SK-N-SH (cell line): ENCODE results near the gene TMPRSS11D. TPM values are rescaled to one million over a fixed set of nuclear protein-coding genes. Genes with fewer than 3 reads are reported as not detected.

Experiments used
- CTCF ChIA-PET: fragments of 300-600, 350-600 bp; formaldehyde crosslinking; extraction: SDS; loops from one replicate; lab custom pipeline; 2021; lab: Yijun Ruan, JAX
- POLR2A ChIA-PET: fragments of 350-600 bp; sonication (Branson Sonifier 250); formaldehyde crosslinking; extraction: SDS; loops from one replicate; lab custom pipeline; 2020; ENCODE audit warnings: antibody characterized with exemption, inconsistent platforms; lab: Yijun Ruan, JAX
- DNase-seq: peaks from one replicate; pipeline ENCODE4 v3.0.0; 2012
- H2AFZ ChIP-seq: fragments of 200-600 bp; sonication (generic); 2 replicates; pipeline ENCODE4 v1.8.1; 2016; ENCODE audit warnings: antibody characterized with exemption, mild to moderate bottlenecking, low read depth
- H3F3A ChIP-seq: fragments of 200-600 bp; sonication (generic); replicated peaks from 2 replicates; pipeline ENCODE3; 2016; ENCODE audit warnings: antibody characterized with exemption, mild to moderate bottlenecking; ENCODE audit not compliant: insufficient read depth
- H3K27ac ChIP-seq, 2 experiments: fragments of 200-500 bp in 1 of 2; fragments of 200-600 bp in 1 of 2; sonication (Bioruptor generic) in 1 of 2; sonication (generic), shearing (Covaris generic) in 1 of 2; 2 replicates each; pipeline versions ENCODE4 v1.5.1 to v1.6.1; 2014 to 2016; ENCODE audit warnings: low read depth in 2 of 2, inconsistent platforms in 1 of 2, low read length in 1 of 2, mild to moderate bottlenecking in 1 of 2, mixed read lengths in 1 of 2
- H3K27me3 ChIP-seq: fragments of 200-600 bp; sonication (generic), shearing (Covaris generic); 2 replicates; pipeline ENCODE4 v1.6.1; 2016; ENCODE audit warnings: mixed run types; ENCODE audit not compliant: insufficient read depth
- H3K36me3 ChIP-seq, 2 experiments: fragments of 200-500 bp in 1 of 2; fragments of 200-600 bp in 1 of 2; sonication (Bioruptor generic) in 1 of 2; sonication (generic) in 1 of 2; replicated peaks in 1 of 2; 2 replicates each; pipeline versions ENCODE3 to v1.5.1; 2014 to 2016; ENCODE audit warnings: low read length in 1 of 2, mild to moderate bottlenecking in 1 of 2; ENCODE audit not compliant: insufficient read depth in 2 of 2, control insufficient read depth in 1 of 2
- H3K4me1 ChIP-seq, 2 experiments: fragments of 200-500 bp in 1 of 2; fragments of 200-600 bp in 1 of 2; sonication (Bioruptor generic) in 1 of 2; sonication (generic), shearing (Covaris generic) in 1 of 2; 2 replicates each; pipeline versions ENCODE4 v1.5.1 to v1.6.1; 2014 to 2016; ENCODE audit warnings: low read depth in 1 of 2, low read length in 1 of 2, mixed run types in 1 of 2; ENCODE audit not compliant: insufficient read depth in 2 of 2, control insufficient read depth in 1 of 2
- H3K4me2 ChIP-seq: fragments of 200-600 bp; sonication (generic), shearing (Covaris generic); 2 replicates; pipeline ENCODE4 v1.6.1; 2017; ENCODE audit warnings: mixed run types
- H3K4me3 ChIP-seq, 2 experiments: fragments of 200-500 bp in 1 of 2; fragments of 200-600 bp in 1 of 2; sonication (Bioruptor generic) in 1 of 2; sonication (generic), shearing (Covaris generic) in 1 of 2; 2 replicates each; pipeline versions ENCODE4 v1.5.1 to v1.8.1; 2014 to 2016; ENCODE audit warnings: low read depth in 2 of 2, inconsistent platforms in 1 of 2, low read length in 1 of 2, mild to moderate bottlenecking in 1 of 2, mixed read lengths in 1 of 2, moderate library complexity in 1 of 2
- H3K79me2 ChIP-seq: fragments of 200-600 bp; sonication (generic); 2 replicates; pipeline ENCODE4 v1.8.1; 2017; ENCODE audit warnings: mild to moderate bottlenecking; ENCODE audit not compliant: insufficient read depth
- H3K9ac ChIP-seq: fragments of 200-600 bp; sonication (generic); 2 replicates; pipeline ENCODE4 v1.6.1; 2017; ENCODE audit warnings: mixed run types
- H3K9me2 ChIP-seq: fragments of 200-600 bp; sonication (generic); 2 replicates; pipeline ENCODE4 v1.6.1; 2017; ENCODE audit warnings: mixed run types
- H3K9me3 ChIP-seq: fragments of 200-600 bp; sonication (generic); 2 replicates; pipeline ENCODE4 v1.6.1; 2017; ENCODE audit warnings: mixed run types, mild to moderate bottlenecking, moderate library complexity
- H4K20me1 ChIP-seq: fragments of 200-600 bp; sonication (generic); 2 replicates; pipeline ENCODE4 v1.6.1; 2017; ENCODE audit warnings: mild to moderate bottlenecking, mixed run types; ENCODE audit not compliant: insufficient read depth
- EP300 ChIP-seq, 2 experiments: IDR thresholded peaks; 2 replicates each; pipeline versions ENCODE4 v1.4.0 to v1.6.1; 2012; ENCODE audit warnings: borderline replicate concordance in 1 of 2, low read depth in 1 of 2, low read length in 1 of 2
- EZH2phosphoT487 ChIP-seq: fragments of 200-600 bp; sonication (generic); IDR thresholded peaks from 2 replicates; pipeline ENCODE4 v1.6.1; 2017; ENCODE audit warnings: low read depth, mixed run types, mild to moderate bottlenecking, antibody characterized with exemption, moderate library complexity, borderline replicate concordance
- FOXJ3 ChIP-seq: sonication (generic); formaldehyde crosslinking; IDR thresholded peaks from 2 replicates; pipeline ENCODE4 v1.5.1; 2020; ENCODE audit warnings: mild to moderate bottlenecking, missing genetic modification reagents
- MXI1 ChIP-seq: IDR thresholded peaks from 2 replicates; pipeline ENCODE4 v1.6.1; 2012; ENCODE audit warnings: mild to moderate bottlenecking, low read depth, low read length, improper control_type of control experiment
- RAD21 ChIP-seq: IDR thresholded peaks from 2 replicates; pipeline ENCODE4 v1.6.1; 2012; ENCODE audit warnings: mild to moderate bottlenecking, low read length
- RXRA ChIP-seq: IDR thresholded peaks from 2 replicates; pipeline ENCODE4 v1.4.0; 2012; ENCODE audit warnings: low read depth, mild to moderate bottlenecking, borderline replicate concordance
- SMC3 ChIP-seq: IDR thresholded peaks from 2 replicates; pipeline ENCODE4 v1.6.1; 2012; ENCODE audit warnings: low read depth, low read length, improper control_type of control experiment
- TAF1 ChIP-seq: IDR thresholded peaks from 2 replicates; pipeline ENCODE4 v1.6.1; 2012; ENCODE audit warnings: low read depth, mild to moderate bottlenecking, low read length, moderate library complexity, borderline replicate concordance
- TCF12 ChIP-seq: IDR thresholded peaks from 2 replicates; pipeline ENCODE4 v1.4.0; 2012
- WGBS: methylation state at CpG from one replicate; pipeline ENCODE4 v1.1.6; 2017; ENCODE audit warnings: low lambda C conversion rate; 5-methylcytosine and 5-hydroxymethylcytosine counted together
- polyA plus RNA-seq, 3 experiments: library from polyadenylated mRNA; depleted of rRNA; stranded (reverse); fragments of >200 nt; gene quantifications; 2 replicates each; pipeline ENCODE4 v1.2.3, GENCODE V29; 2012
- TF ChIP-seq, protein P1 (sequence below): IDR thresholded peaks from 2 replicates; pipeline ENCODE4 v1.4.0; 2012; ENCODE audit warnings: low read depth
- TF ChIP-seq, protein P2 (sequence below): IDR thresholded peaks from 2 replicates; pipeline ENCODE4 v1.6.1; 2012; ENCODE audit warnings: mild to moderate bottlenecking, low read depth, low read length, moderate library complexity
- TF ChIP-seq, protein P3 (sequence below): fragments of 200-600 bp; sonication (generic); IDR thresholded peaks from 2 replicates; pipeline ENCODE4 v1.6.1; 2017; ENCODE audit warnings: antibody characterized with exemption, mild to moderate bottlenecking, moderate library complexity

TMPRSS11D gene
- polyA plus RNA-seq, 1 of the 3 experiments (the other 2 are of a cell fraction), result 0.02 TPM

DNA sequence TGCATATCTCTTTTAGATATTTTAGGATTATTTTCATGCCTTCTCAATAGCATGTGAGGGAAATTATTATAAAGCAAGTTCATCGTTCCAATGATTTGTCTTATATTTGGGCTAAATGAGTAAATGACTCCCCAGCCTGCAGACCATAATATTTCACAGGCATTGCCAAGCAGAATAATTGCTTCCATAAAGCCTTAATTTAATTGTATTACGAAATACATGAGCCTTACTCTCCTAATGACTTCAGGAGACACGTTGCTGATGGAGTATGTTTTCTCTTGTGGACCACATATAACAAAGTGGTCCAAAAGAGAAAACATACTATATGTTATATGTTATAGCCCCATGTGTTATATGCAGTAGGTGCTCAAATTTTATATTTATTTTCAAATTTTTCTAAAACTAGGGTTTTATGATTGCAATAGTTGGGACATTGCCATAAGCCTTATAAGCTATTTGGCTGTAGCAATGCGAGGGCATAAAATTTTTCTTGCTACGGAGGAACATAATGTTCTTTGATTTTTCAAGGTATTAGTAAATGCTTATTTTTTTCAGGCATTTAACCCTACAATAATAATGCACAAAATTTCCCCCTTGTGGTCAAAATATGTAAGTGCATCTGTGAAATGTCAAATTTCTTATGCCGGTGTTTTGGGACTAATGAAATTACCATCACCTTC, 26.2 kb upstream of the TMPRSS11D start:
- no peaks in the 10 kb centered on the region for H3K36me3 ChIP-seq
- TF ChIP-seq MXI1 (no peak), EZH2phosphoT487 (no peak), SMC3 (peak; percentile 53), TAF1 (no peak), TCF12 (no peak), RAD21 (peak; percentile 44; the same call in 1 of the 2 replicates), EP300 (IDR thresholded peaks at IDR 0.05; ENCODE audit: borderline replicate concordance in 1 of 2, low read depth in 1 of 2, low read length in 1 of 2) (no peak), FOXJ3 (no peak), RXRA (no peak)
- TF ChIP-seq, protein P1, sequence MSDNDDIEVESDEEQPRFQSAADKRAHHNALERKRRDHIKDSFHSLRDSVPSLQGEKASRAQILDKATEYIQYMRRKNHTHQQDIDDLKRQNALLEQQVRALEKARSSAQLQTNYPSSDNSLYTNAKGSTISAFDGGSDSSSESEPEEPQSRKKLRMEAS, result no peak
- TF ChIP-seq, protein P2, sequence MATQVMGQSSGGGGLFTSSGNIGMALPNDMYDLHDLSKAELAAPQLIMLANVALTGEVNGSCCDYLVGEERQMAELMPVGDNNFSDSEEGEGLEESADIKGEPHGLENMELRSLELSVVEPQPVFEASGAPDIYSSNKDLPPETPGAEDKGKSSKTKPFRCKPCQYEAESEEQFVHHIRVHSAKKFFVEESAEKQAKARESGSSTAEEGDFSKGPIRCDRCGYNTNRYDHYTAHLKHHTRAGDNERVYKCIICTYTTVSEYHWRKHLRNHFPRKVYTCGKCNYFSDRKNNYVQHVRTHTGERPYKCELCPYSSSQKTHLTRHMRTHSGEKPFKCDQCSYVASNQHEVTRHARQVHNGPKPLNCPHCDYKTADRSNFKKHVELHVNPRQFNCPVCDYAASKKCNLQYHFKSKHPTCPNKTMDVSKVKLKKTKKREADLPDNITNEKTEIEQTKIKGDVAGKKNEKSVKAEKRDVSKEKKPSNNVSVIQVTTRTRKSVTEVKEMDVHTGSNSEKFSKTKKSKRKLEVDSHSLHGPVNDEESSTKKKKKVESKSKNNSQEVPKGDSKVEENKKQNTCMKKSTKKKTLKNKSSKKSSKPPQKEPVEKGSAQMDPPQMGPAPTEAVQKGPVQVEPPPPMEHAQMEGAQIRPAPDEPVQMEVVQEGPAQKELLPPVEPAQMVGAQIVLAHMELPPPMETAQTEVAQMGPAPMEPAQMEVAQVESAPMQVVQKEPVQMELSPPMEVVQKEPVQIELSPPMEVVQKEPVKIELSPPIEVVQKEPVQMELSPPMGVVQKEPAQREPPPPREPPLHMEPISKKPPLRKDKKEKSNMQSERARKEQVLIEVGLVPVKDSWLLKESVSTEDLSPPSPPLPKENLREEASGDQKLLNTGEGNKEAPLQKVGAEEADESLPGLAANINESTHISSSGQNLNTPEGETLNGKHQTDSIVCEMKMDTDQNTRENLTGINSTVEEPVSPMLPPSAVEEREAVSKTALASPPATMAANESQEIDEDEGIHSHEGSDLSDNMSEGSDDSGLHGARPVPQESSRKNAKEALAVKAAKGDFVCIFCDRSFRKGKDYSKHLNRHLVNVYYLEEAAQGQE, result no peak
- TF ChIP-seq, protein P3, sequence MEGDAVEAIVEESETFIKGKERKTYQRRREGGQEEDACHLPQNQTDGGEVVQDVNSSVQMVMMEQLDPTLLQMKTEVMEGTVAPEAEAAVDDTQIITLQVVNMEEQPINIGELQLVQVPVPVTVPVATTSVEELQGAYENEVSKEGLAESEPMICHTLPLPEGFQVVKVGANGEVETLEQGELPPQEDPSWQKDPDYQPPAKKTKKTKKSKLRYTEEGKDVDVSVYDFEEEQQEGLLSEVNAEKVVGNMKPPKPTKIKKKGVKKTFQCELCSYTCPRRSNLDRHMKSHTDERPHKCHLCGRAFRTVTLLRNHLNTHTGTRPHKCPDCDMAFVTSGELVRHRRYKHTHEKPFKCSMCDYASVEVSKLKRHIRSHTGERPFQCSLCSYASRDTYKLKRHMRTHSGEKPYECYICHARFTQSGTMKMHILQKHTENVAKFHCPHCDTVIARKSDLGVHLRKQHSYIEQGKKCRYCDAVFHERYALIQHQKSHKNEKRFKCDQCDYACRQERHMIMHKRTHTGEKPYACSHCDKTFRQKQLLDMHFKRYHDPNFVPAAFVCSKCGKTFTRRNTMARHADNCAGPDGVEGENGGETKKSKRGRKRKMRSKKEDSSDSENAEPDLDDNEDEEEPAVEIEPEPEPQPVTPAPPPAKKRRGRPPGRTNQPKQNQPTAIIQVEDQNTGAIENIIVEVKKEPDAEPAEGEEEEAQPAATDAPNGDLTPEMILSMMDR, result peak; percentile 82
- TF ChIP-seq, all 33 proteins: peak for 3
- no peaks in the 10 kb centered on the region for H3K4me1 ChIP-seq
- no peaks in the 10 kb centered on the region for H3K79me2 ChIP-seq
- H2AFZ ChIP-seq, result no peak overlapping the region
- no peaks in the 10 kb centered on the region for H3K9me2 ChIP-seq
- DNase-seq, result no peak
- H3K4me3 ChIP-seq, result no peak overlapping the region
- no peaks in the 10 kb centered on the region for H4K20me1 ChIP-seq
- WGBS, result 24% methylated on average over 6 of the region's 6 CpGs
- no peak overlapping the region for H3K9ac ChIP-seq
- CTCF ChIA-PET, result interaction anchor here (0.6 to 2.2 kb wide), 8 partner anchors 9 to 161 kb away, joined by 3 to 11 read pairs (median 4); no protein-coding TSS in a partner anchor
- no peaks in the 10 kb centered on the region for H3F3A ChIP-seq
- H3K27me3 ChIP-seq, result no peaks in the 10 kb centered on the region
- H3K27ac ChIP-seq, result no peak overlapping the region
- H3K9me3 ChIP-seq, result no peaks in the 10 kb centered on the region
- POLR2A ChIA-PET, result no interaction called here
- no peak overlapping the region for H3K4me2 ChIP-seq
